ENCODE results near the gene CCDC127. TPM values are rescaled to one million over a fixed set of nuclear protein-coding genes. Genes with fewer than 3 reads are reported as not detected.
A peak's percentile ranks its signal among the peaks of the same experiment; 100 is the strongest.

Gene CCDC127
- total and polyA plus RNA-seq, 2 donors (not counting 1 experiment from before 2014, with no cell fraction given), result 1.4 to 8.7 TPM

GRCh38 chr5:188488-189481, 29.2 kb downstream of the CCDC127 start:
- H3K4me3 ChIP-seq (ENCODE audit: control extremely low read depth in 1 of 5, extremely low read depth in 1 of 5, insufficient read depth in 1 of 5, low read depth in 2 of 5, low read length in 4 of 5), result no peak overlapping the region
- no peaks in the 10 kb centered on the region for H3K9me3 ChIP-seq (ENCODE audit: control extremely low read depth in 1 of 3, control insufficient read depth in 2 of 3, insufficient read depth in 1 of 3, low read length in 2 of 3)
- no peaks in the 10 kb centered on the region for H3K36me3 ChIP-seq (replicated peaks in 1 of 2; ENCODE audit: control extremely low read depth in 1 of 2, control insufficient read depth in 1 of 2, extremely low read depth in 1 of 2, insufficient read depth in 2 of 2, low read length in 1 of 2)
- Mint-ChIP-seq H3K4me3 (peak overlapping the region; percentile 56), H3K9me3 (ENCODE audit: insufficient read depth) (no peaks in the 10 kb centered on the region), H3K27me3 (peaks cover 16% of the 10 kb centered on the region), H3K4me1 (peaks cover 21% of the 10 kb centered on the region), H3K27ac (peak overlapping the region; percentile 26)
- no peaks in the 10 kb centered on the region for H3K79me2 ChIP-seq (ENCODE audit: control insufficient read depth, insufficient read depth, low read length)
- no peak overlapping the region for H3K9ac ChIP-seq (ENCODE audit: low read length)
- peak overlapping the region; percentile 62 for H3K4me2 ChIP-seq (replicated peaks; ENCODE audit: low read depth, low read length, poor library complexity, severe bottlenecking)
- peak; percentile 96 for ATAC-seq (ENCODE audit: low read depth)
- 40% methylated on average over 37 of the region's 37 CpGs for WGBS (ENCODE audit: insufficient coverage)
- peak overlapping the region; percentile 43 for H2AFZ ChIP-seq (ENCODE audit: insufficient read depth, low read depth, low read length, poor library complexity, severe bottlenecking)
- TF ChIP-seq CTCF (IDR thresholded peaks at IDR 0.05), result peak; percentile 92
- TF ChIP-seq EZH2 (IDR thresholded peaks at IDR 0.05; ENCODE audit: borderline replicate concordance, insufficient read depth, low read depth, low read length, poor library complexity, severe bottlenecking), result no peak
- H4K20me1 ChIP-seq (ENCODE audit: control insufficient read depth, insufficient read depth, low read length, poor library complexity, severe bottlenecking), result no peaks in the 10 kb centered on the region
- DNase-seq, result peak; percentile 87
- POLR2A ChIA-PET, result no interaction called here
- no peak overlapping the region for H3K27ac ChIP-seq (ENCODE audit: low read length in 2 of 2)
- intact Hi-C loops (cut with micrococcal nuclease), result loop anchor here (1.0 kb wide), 2 partner anchors 30 to 243 kb away; partner anchors contain the start of genes CCDC127 and SDHA
- CTCF ChIA-PET, result interaction anchor here (0.6 to 2.6 kb wide), 13 partner anchors 10 to 717 kb away, joined by 3 to 19 read pairs (median 4); partner anchors contain the start of genes AHRR, CCDC127 and SDHA
- H3K4me1 ChIP-seq (ENCODE audit: control insufficient read depth in 2 of 2, insufficient read depth in 2 of 2, low read length in 2 of 2), result peaks cover 16 to 19% of the 10 kb centered on the region in 2 donors
- peaks cover 0 to 29% (median 2%) of the 10 kb centered on the region in 4 experiments for H3K27me3 ChIP-seq (replicated peaks in 1 of 4; ENCODE audit: control extremely low read depth in 1 of 4, control insufficient read depth in 3 of 4, insufficient read depth in 4 of 4, low read length in 3 of 4)
